ENCODE data around the gene ARSG.
A peak's percentile ranks its signal among the peaks of the same experiment; 100 is the strongest.

ARSG gene

DNA sequence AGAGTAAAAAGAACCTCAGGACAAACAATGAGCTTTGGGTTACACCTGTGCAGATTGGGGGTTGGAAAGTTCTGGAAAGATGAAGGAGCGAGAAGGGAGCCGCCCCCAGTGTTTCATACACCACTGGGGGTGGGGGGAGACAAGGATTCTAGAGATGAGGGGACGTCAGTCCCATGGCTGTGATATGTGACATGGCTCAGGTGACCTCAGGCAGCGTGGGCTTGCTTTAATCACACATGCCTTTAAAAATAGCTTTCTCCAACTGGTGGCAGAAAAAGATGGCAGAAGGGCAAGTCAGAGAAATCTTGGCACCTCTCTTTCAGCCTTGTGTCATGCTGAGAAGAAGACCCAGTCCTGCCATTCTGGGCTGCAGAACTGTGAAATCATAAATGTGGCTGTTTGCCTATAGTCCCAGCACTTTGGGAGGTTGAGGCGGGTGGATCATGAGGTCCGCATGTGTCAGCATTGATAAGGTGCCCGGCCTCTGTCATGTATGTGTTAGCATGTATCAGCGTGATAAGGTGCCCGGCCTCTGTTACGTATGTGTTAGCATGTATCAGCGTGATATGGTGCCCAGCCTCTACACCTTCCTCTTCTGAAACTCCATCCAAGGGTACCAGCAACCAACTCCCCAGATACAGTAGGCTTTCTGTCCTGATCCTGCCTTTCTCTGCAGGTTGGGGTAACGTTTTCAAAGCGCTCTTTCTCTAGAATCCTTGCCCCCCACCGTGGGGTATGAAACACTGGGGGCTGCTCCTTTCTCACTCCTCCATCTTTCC lies 141.0 kb downstream of the ARSG start:
- DNase-seq, result no peak

GRCh38 chr17:68433211-68433610 lies 141.9 kb downstream of the ARSG start:
- DNase-seq, result no peak

DNA sequence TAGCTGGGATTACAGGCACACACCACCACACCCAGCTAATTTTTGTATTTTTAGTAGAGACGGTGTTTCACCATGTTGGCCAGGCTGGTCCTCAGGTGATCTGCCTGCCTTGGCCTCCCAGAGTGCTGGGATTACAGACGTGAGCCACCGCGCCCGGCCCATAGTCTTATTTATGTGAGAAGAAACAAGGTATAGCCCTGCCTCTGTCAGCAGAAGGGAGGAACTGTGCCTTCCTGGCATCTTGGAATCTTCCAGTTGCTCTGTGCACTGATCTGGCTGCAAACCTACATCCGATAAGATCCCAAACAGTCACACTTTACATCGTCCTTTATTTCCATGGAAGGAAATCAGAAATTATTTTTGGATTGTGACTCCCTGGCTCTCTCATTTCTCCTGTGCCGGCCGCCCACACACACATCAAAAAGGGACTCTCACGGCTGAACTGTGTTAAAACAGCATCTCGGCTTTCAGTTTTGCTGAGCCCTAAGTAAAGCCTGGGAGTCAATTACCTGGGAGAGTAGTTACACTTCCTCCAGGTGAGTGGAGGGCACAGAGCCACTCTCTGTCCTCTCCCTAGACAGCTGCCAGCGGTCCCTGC lies 142.7 kb downstream of the ARSG start:
- no peak for DNase-seq

DNA sequence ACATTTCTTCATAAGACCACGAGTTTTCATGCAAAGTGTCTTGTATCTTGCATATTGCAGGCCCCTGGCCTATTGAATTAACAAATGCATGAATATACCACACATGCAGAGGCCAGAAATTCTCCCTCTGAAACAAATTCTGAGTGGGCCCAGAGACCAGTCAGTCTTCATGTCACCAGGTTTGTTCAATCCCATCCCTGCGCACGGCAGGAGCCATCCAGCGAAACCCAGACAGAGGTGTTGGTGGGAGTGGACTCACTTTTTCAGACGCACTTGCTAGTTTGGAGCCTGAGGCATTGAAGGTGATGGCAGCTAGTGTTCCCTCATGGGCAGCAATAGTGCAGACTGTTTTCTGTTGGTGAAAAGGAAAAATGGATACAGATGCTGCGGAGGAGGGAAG lies 144.1 kb downstream of the ARSG start:
- no peak for DNase-seq

GRCh38 chr17:68435876-68436842 lies 144.9 kb downstream of the ARSG start:
- peak; percentile 86 for DNase-seq

GRCh38 chr17:68437979-68438822 lies 146.9 kb downstream of the ARSG start:
- no peak for DNase-seq

GRCh38 chr17:68439656-68440290 lies 148.5 kb downstream of the ARSG start:
- no peak for DNase-seq

GRCh38 chr17:68440526-68440925 lies 149.2 kb downstream of the ARSG start:
- DNase-seq, result no peak

DNA sequence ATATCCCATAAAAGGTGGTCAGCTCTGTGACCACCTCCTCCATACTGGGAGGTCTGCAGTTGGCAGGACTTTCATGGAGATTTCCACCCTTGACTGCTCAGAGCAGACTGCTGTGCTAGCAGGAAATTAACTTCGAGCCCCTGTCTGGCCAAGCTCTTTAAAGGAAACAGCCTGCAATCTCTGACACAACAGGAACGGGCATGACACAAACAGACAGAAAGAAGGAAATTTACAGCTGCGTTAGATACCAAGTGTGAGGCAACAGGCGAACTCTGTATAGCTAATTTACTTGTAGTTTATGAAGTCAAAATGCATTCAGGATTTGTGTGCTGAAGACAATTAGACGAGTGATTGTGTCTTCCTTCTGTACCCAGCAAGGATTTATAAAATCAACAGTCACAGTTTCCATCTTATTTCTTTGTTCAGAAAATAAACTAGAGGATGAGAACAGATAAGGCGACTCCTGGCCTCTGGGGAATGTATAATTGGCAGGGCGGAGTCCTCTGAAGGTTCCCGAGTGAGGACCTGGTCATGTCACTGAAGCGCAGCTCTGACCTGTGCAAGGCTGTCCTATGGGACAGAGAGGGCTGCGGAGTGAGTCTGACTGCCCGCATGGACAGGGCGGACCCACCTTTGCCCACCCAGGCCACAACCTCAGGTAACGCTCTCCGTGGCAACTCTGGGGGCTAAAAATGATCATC lies 149.9 kb downstream of the ARSG start:
- DNase-seq, result no peak

DNA sequence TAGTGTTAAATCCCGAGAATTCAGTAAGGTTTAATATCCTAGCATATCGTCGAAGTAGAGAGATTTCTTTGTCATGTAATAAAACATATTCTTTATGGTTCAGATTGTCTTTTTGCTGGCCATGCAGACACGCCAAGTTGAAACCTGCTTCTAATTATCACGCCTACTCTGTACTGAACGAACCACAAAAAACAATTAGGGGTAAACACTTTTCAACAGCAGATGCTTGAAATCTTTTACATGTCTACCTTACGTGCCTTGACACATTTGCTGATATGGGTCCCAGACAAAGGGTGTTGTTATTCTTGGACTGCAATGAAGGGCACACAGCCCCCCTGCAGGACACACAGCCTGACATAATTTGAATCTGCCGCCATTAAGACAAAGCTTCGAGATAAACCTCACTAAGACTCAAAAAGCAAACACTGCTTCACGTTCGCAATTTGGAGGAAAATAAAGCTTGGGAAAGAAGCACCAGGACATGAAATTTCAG lies 152.7 kb downstream of the ARSG start:
- peak; percentile 30 for DNase-seq

GRCh38 chr17:68445671-68446070 lies 154.4 kb downstream of the ARSG start:
- no peak for DNase-seq

GRCh38 chr17:68446626-68447041 lies 155.3 kb downstream of the ARSG start:
- DNase-seq, result peak; percentile 100

GRCh38 chr17:68449021-68449739 lies 157.9 kb downstream of the ARSG start:
- no peak for DNase-seq

DNA sequence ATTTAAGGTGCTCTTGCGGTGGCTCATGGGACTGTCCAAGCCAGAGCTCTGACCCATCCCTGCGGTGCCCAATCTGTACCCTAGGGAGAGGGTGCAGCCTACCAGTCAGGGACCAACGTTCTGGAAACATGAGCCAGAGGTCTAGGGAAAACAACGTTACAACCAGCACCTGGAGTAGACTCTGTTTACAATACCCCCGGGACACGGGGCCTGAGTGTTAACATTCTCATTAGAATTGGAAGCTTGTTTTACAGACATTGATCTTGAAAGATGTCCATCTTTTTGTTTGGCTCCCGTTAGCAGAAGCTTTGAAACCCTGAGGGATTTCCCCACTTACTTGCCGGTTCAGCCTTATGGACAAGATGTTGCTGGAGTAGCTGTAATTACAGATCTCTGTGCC lies 159.1 kb downstream of the ARSG start:
- peak; percentile 82 for DNase-seq

- DNase-seq, result no peak
Observed at GRCh38 chr17:68450801-68451200, 159.5 kb downstream of the ARSG start.

DNA sequence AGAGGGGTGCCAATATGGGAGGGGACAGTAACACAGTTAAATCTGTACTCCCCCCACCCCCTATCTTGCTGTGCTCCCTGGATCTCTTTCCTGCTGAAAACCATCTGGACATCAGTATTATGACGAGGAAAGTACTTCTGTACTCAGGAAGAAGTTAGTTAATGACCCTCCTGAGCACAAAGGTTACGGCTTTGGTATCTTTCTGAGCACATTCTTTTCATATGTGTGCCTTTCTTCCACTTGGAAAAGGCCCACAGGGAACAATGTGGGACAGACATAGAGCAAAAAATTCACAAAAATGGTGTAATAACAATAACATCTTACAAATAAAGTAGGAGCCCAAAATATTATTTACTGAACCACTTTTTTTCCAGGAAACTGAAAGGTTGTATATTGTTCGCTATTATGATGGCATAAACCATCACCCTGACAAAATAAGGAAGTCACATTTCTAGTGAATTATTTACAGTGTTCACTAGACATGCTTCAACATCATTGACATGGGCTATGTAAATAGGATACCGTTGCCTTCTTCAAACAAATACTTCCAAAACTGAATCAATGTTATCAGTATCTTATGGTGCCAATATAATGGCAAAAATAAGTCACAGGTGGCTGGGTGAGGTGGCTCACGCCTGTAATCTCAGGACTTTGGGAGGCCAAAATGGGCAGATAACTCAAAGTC lies 160.5 kb downstream of the ARSG start:
- DNase-seq, result no peak

DNA sequence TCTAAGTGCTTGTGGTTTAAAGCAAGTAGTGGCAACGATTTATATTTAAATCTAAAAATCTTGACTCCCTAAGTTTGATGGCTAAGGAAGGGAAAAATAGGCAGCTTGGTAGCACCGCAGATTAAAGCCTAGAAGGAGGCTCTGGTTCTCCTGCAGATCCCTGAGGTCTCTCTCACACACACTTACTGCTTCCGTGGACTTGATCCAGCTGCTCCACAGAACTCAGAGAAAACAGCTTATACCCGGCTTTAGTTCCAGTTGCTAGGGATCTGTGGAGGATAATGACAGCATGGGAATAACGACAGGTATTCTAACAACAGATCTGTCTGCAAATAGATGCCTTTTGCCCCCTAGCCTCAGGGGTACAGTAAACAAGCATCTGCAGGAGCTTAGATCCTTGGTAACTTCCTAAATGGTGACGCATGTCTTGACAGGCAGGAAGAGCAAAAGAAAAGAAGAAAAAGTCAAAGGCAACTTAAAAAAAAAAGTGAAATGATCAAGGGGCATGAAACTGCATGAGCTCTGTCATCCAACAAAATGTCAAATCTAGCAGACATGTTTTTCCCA lies 161.5 kb downstream of the ARSG start:
- DNase-seq, result peak; percentile 41

DNA sequence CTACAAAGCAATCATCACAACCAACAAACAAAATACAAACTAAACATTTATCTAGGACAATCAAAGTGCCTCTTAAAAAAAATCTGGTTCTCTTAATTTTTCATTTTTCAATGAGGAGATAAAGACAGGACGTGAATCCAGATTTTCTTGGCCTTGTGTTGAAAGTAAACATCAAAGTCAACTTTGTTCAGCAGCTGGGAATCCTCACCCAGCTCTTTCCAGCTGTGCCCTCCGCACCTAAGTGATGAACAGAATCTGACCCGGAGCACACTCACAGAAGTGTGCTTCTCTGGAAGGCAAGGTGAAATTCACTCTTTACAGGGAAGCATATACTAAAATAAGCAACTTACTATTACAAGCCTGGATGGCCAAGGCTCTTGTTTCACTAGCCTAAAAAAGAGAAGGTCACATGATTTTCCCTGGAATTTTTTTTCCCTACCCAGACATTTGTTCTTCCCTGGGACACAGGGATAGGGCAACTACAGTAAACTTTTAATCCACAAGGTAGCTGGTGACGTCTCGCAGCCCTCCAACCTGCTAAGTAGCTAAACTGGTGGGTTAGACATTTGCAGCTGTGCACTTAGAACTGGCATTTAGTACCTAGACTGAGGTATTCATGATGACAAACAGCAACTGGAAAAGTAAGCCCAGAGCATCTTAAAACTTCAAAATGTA lies 162.8 kb downstream of the ARSG start:
- no peak for DNase-seq

- DNase-seq, result no peak
Observed at GRCh38 chr17:68455901-68456338, 164.6 kb downstream of the ARSG start.

All from NCI-H2171 treated with DMSO at 0.1 percent for 48 hours (cell line).